ENCODE data around the gene HTR3C.
"Not testable (repeated sequence)": the region's sequence is repeated elsewhere in the genome, so short reads cannot be mapped to it uniquely, and the experiment has no call there.

HTR3C gene

GRCh38 chr3:184030536-184030935 lies 22.3 kb upstream of the HTR3C start:
- no peak for DNase-seq (ENCODE audit: low spot score)

GRCh38 chr3:184031187-184031792 lies 21.6 kb upstream of the HTR3C start, which contains the start of gene HTR3D:
Gene HTR3D (plus strand): TSS chr3:184031742. CDS start chr3:184031742, 0 bp downstream.
- DNase-seq (ENCODE audit: low spot score) = no peak

GRCh38 chr3:184037816-184038215 lies 15.0 kb upstream of the HTR3C start:
- DNase-seq (ENCODE audit: low spot score) = no peak

- DNase-seq (ENCODE audit: low spot score) = not testable (repeated sequence)
Observed at GRCh38 chr3:184038307-184038706, 14.5 kb upstream of the HTR3C start.

DNA sequence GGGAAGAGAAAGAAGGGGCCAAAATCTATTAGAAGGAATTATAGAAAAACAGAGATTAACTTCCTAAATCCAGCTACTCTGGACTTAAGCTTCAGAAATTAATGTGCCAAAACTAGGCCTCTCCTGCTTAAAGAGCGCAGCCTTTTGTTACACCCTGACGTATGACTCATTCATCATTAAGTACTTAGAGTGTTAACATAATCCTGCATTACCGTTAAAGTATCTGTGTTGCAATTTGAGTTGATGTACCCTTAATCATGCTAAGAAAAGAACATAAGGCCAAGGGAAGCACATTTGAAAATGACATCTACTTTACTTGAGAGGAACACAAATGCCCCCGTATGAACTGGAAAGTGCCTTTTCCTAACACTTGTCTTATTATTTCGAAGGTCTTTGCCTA lies 13.4 kb upstream of the HTR3C start:
- no peak for DNase-seq (ENCODE audit: low spot score)

DNA sequence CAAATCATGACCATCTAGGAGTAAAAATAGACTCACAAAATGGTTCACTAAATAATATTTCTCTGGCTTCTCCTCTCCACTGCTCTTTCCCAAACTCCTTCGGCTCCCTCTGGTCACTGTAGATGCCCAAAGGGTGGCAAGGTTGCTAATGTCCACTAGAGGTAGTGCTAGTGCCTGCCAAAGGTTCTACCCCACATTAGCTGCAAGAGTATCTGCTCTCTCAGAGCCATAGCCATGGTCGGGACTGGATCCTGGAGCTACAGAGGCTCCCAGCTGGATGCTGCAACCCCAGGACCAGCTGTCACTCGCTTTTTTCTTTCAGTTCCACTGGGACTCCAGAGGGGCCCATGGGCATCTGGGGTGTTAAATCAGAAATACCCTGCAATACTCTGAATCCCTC lies 12.8 kb upstream of the HTR3C start:
- DNase-seq (ENCODE audit: low spot score) = no peak

DNA sequence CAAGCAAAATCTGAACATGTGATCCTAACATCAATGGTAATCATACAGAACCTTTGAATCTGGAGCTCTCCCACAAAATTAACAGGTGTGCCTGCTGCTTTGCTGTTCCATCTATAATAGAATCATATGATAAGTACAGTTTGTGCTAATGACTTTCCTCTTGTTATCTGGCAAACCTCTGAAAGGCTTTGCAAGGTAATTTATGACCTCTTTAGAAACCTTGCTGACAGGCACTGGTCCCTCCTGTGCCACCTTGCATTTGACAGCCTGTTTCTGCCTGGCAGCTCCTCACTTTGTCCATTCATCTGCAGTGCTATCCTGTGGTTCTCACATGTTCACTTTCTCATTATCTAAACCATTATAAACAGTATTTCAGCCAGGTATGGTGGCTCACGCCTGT lies 10.2 kb upstream of the HTR3C start:
- DNase-seq (ENCODE audit: low spot score) = no peak

DNA sequence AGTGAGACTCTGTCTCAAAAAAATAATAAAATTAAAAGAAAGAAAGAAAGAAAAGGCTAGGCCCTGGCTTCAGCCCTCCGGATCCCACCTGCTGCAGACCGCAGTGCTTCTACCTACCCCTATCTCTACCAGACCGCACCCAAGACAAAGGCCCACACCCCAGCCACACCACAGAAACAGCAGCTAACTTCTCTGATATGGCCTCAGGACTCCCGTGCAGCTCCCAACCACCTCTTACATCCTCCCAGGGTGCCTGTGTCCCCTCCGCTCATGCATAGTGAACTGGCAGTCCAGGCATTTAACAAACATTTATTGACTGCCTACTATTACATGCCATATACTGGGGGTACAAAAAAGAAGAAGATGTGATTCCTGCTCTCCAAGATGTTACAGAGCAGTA lies 6.9 kb upstream of the HTR3C start:
- DNase-seq (ENCODE audit: low spot score) = no peak

DNA sequence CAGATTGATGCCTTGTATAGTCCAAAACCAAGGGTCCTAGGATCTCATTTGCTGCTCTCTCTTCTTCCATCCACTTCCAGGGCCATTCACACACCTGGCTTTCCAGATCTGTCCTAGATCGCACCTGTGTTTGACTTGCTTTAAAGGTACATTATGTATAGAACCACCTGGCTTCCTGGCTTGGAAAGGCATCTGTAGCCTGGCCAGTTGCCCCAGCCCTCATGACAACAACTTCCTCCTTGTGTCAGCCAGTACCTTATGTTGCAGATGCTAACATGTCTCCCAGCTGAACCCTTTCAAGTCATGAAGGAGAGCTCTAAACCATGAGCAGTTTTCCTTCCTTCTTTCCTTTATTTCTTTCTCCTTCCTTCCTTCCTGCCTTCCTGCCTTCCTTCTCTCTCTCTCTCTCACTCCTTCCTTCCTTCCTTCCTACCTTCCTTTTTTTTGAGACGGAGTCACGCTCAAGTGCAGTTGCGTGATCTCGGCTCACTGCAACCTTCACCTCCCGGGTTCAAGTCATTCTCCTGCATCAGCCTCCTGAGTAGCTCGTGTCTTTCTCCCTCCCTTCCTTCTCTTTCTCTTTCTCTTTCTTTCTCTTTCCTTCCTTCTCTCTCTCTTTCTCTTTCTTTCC lies 2.5 kb upstream of the HTR3C start:
- no peak for DNase-seq (ENCODE audit: low spot score)

DNA sequence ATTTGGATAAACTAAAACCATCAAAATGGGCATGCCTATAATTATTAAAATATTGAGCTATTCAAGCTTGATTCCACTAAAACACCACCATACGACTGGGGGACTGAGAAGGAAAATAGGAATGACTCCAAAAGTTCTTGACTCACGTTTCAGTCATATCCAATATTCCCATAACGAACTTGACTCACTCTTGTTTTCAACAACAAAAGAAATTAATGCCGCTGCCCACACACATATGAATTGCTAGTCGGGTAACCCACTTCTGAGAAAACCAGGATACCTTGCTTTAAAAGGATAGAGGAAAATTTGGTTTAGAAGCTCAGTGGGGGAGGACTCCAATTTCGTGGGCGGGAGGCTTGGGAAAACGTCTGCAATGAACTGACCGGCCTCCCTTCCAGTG lies 5.2 kb downstream of the HTR3C start:
- DNase-seq (ENCODE audit: low spot score) = no peak

DNA sequence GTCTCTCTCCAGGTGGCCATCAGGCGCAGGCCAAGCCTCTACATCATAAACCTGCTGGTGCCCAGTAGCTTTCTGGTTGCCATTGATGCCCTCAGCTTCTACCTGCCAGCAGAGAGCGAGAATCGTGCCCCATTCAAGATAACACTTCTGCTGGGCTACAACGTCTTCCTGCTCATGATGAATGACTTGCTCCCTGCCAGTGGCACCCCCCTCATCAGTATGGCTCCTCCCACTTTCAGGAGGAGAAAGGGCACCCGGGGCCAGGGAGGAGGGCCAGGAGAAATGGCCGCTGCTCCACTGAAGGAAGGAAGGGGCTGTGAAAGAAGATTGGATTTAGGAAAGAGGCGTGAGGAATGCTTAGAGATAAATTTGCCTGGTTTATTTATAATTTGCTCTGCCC lies 6.6 kb downstream of the HTR3C start:
- no peak for DNase-seq (ENCODE audit: low spot score)

GRCh38 chr3:184062637-184063036 lies 9.8 kb downstream of the HTR3C start:
- DNase-seq (ENCODE audit: low spot score) = no peak

GRCh38 chr3:184066211-184066610 lies 13.4 kb downstream of the HTR3C start:
- no peak for DNase-seq (ENCODE audit: low spot score)

- DNase-seq (ENCODE audit: low spot score) = no peak
Observed at GRCh38 chr3:184067573-184068055, 14.8 kb downstream of the HTR3C start.

- DNase-seq (ENCODE audit: low spot score) = no peak
Observed at GRCh38 chr3:184068344-184068743, 15.5 kb downstream of the HTR3C start.

DNA sequence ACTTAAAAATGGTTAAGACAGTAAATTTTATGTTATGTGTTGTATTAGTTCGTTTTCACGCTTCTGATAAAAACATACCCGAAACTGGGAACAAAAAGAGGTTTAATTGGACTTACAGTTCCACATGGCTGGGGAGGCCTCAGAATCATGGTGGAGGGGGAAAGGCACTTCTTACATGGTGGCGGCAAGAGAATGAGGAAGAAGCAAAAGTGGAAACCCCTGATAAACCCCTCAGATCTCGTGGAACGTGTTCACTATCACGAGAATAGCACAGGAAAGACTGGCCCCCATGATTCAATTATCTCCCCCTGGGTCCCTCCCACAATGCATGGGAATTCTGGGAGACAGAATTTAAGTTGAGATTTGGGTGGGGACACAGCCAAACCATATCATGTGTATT lies 18.3 kb downstream of the HTR3C start:
- not testable (repeated sequence) for DNase-seq (ENCODE audit: low spot score)

DNA sequence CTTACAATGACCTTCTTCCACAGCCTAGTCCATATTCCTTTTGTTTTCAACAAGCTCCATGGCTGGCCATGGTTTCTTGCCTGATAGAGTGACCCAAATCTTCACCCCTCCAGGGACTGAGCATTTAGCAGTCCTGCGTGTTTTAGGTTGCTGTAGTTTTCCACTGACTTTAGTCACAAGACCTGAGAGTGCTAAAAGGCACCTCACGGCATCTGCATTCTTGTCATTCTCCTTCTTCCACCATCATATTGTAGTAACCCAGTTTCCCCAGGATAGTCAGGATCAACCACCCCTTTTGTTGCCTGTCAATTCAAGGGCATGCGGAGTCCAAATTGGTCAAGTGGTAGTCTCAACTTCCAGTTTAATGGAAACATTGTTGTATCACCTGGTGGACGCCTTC lies 20.8 kb downstream of the HTR3C start:
- DNase-seq (ENCODE audit: low spot score) = no peak

- no peak for DNase-seq (ENCODE audit: low spot score)
Observed at GRCh38 chr3:184075901-184076300, 23.1 kb downstream of the HTR3C start.

GRCh38 chr3:184077881-184078280 lies 25.0 kb downstream of the HTR3C start:
- DNase-seq (ENCODE audit: low spot score) = no peak

DNA sequence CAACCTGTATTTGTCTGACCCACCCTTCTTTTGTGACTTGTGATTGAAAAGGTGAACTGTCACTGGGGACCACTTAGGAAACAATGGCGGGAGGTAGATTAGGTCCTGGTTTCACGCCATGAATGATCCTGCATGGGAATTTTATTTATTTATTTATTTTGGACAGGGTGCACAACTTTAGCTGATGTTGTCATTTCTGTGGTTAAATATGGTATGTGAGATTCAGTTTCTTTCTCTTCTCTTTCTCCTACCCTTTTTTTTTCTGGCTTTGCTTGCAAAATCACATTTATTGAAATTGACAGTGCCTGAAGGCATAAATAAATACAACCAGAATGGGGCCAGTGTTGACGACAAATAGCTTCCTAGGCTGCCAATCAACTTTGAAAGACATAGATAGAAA lies 26.0 kb downstream of the HTR3C start:
- DNase-seq (ENCODE audit: low spot score) = no peak

GRCh38 chr3:184081116-184081830 lies 28.4 kb downstream of the HTR3C start:
- no peak for DNase-seq (ENCODE audit: low spot score)

DNA sequence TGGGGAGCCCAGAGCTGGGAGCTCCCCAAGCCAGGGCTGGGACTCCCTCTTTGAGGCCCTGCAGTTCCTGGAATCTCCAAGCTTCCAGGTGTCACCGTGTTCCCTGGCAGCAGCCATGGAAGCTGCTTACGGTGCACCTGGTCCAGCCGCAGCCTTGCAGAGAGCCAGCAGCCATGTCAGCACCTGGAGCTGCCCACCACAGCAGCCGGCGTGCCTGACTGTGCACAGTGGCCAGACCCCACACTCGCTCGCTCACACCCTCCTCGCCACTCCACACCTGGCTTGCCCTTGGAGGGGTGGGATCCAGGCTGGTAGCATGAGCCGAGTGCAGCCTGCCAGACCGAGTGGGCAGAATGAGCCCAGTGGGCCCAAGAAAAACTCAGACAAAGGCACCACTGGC lies 29.2 kb downstream of the HTR3C start:
- DNase-seq (ENCODE audit: low spot score) = no peak

GRCh38 chr3:184082465-184082864 lies 29.6 kb downstream of the HTR3C start:
- no peak for DNase-seq (ENCODE audit: low spot score)
